ENCODE measurements around the gene KMT5C. TPM values are rescaled to one million over a fixed set of nuclear protein-coding genes. Genes with fewer than 3 reads are reported as not detected.

Gene KMT5C
- total and polyA plus RNA-seq, 8 donors: 4.3 to 27.4 (median 8.9) TPM

DNA sequence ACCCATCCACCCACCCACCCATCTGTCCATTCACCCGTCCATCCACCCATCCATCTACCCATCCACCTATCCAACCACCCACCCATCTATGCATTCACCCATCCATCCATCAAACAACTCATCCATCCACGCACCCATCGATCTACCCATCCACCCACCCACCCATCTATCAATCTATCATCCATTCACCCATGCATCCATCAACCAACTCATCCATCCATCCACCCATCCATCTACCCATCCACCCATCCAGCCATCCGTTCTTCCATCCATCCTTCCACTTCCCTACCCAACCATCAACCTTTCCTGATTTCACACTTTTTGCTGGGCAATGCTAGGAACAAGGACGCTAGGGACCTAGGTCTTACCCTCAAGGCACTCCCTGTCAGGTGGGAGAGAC lies 42.3 kb downstream of the KMT5C start:
- intact Hi-C loops (cut with DNase I): loop anchor here in 1 of 3 donors (10.0 kb wide), 1 partner anchor 87 kb away; no protein-coding TSS in a partner anchor
- no peaks in the 10 kb centered on the region for H3K27me3 ChIP-seq
- WGBS, 2 donors: 97% methylated on average over 5 of the region's 5 CpGs
- no peak overlapping the region for H3K4me3 ChIP-seq
- H3K9me3 ChIP-seq: no peaks in the 10 kb centered on the region
- no peak for FAIRE-seq
- DNase-seq: no peak
- ATAC-seq: no peak
- H3K4me1 ChIP-seq: peaks cover 0 to 13% (median 3%) of the 10 kb centered on the region in 3 donors
- no peak overlapping the region for H3K27ac ChIP-seq
- no peaks in the 10 kb centered on the region for H3K36me3 ChIP-seq
- TF ChIP-seq, protein P1, sequence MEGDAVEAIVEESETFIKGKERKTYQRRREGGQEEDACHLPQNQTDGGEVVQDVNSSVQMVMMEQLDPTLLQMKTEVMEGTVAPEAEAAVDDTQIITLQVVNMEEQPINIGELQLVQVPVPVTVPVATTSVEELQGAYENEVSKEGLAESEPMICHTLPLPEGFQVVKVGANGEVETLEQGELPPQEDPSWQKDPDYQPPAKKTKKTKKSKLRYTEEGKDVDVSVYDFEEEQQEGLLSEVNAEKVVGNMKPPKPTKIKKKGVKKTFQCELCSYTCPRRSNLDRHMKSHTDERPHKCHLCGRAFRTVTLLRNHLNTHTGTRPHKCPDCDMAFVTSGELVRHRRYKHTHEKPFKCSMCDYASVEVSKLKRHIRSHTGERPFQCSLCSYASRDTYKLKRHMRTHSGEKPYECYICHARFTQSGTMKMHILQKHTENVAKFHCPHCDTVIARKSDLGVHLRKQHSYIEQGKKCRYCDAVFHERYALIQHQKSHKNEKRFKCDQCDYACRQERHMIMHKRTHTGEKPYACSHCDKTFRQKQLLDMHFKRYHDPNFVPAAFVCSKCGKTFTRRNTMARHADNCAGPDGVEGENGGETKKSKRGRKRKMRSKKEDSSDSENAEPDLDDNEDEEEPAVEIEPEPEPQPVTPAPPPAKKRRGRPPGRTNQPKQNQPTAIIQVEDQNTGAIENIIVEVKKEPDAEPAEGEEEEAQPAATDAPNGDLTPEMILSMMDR (IDR thresholded peaks at IDR 0.05): no peak

DNA sequence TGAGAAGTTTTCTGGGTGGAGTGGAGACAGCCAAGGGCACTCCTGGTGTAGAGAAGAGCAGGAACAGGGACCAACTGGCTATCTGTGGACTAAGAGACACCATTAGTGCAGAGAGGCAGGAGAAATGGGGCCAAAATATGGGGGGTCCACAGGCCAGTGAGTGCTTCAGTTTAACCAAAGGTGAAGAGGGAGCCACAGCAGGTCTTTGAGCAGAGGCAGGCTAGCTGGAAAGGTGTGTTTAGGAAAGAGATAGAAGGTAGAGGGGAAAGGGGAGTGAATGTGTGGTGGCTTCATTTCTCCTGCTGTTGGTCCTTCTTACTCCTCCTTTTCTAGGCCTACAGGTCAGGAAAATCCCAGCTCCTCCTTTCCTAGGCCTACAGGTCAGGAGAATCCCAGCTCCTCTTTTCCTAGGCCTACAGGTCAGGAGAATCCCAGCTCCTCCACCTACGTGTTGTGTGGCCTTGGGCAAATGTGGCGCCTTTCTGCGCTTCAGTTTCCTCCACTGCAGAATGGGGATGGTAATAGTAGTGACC lies 42.9 kb downstream of the KMT5C start:
- WGBS, 2 donors: 91 to 94% methylated on average over 3 of the region's 3 CpGs
- Histone ChIP-seq H3K4me1 (peaks cover 6 to 19% (median 7%) of the 10 kb centered on the region in 3 donors), H3K9me3 (no peaks in the 10 kb centered on the region), H3K27ac (no peak overlapping the region), H3K4me3 (no peak overlapping the region), H3K27me3 (no peaks in the 10 kb centered on the region), H3K36me3 (peaks cover 0 to 2% (median under 1%) of the 10 kb centered on the region in 3 donors)
- no peak for DNase-seq
- no peak for ATAC-seq
- no peak for FAIRE-seq
- TF ChIP-seq, protein P1 (IDR thresholded peaks at IDR 0.05): no peak
- intact Hi-C loops (cut with DNase I): loop anchor here in 1 of 3 donors (10.0 kb wide), 1 partner anchor 88 kb away; no protein-coding TSS in a partner anchor

DNA sequence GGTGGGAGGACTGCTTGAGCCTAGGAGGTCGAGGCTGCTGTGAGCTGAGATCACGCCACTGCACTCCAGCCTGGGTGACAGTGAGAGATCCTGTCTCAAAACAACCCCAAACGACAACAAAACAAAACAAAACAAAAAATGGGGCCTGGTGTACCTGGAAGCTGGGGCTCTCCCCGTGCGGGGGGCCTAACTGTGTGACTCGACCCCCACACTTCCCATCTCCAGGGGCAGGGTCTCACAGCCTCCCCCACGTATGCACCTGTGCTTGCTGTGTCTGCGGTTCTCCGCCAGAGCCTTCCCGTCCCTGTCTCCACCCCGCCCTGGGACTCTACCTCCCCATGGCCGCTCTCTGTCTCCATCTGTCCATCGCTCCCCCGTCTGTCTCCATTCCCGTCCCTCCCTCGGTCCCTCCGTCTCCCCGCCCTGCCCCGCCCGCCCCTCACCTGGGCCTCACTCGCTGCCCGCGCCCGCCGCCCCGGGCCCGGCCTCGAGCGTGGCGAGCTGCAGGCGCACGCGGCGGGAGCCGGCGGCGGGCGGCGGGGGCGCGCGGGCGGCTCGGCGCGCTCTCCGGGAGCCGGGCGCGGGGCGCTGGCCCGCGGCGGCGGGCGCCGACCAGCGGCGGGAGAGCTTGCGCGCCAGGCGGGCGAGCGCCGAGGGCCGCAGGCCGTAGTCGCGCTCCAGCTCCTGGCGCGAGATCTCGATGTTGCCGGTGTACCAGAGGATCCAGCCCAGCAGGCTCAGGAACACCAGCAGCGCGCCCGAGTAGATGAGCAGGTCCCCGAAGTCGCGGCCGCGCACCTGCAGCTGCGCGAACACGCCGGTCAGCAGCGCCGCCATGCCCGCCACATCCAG lies 43.8 kb downstream of the KMT5C start:
- Histone ChIP-seq H3K36me3 (peaks cover 0 to 10% (median 9%) of the 10 kb centered on the region in 3 donors), H3K4me1 (peaks cover 10 to 28% (median 15%) of the 10 kb centered on the region in 3 donors), H3K27me3 (no peaks in the 10 kb centered on the region), H3K4me3 (peak overlapping the region; percentile 28 to 92 (median 54)), H3K27ac (peak overlapping the region; percentile 74 to 97 (median 90)), H3K9me3 (no peaks in the 10 kb centered on the region)
- TF ChIP-seq, protein P1 (IDR thresholded peaks at IDR 0.05): no peak
- ATAC-seq (peak in 2 of 4 donors; percentile 2 to 22), FAIRE-seq (no peak), DNase-seq (peak in 5 of 6 donors; percentile 46 to 88 (median 71))
- intact Hi-C loops (cut with DNase I): loop anchor here in 1 of 3 donors (10.0 kb wide), 1 partner anchor 89 kb away; no protein-coding TSS in a partner anchor
- WGBS, 2 donors: 4% methylated on average over 85 to 88 of the region's 88 CpGs

DNA sequence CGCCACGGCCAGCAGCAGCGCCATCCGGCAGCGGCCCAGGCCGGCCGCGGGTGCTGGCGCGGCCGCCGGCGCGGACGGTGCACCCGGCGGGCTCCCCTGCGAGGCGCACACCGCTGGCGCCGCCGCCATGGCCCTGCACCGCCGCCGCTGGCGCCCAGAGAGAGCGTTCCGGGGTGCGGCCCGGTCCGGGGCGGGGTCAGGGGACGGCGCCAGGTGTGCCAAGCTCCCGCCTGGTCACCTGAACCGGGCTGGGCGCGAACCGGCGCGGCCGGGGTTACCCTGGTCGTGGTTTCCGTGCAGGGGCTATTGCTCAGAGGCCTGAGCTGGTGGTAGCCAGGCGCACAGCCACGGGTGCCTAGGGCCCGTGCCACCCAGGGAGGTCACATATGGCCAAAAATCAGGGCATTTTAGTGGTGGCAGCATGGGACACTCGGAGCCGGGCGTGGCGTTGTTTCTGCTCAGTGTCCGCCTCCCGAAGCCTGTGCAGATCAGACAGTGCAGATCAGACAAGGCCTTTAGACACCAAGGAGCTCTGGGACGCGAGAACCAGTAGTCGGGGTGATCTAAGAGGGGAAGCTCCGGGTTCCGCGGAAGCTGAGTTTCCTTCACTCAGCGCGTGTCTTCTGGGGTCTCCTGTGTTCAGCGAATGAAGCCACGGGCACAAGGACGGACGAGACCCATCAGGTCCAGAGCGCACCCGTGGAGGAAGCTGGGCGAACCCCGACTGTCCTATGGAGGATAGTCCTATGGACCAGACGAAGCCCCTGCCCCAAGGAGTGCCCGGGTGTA lies 44.6 kb downstream of the KMT5C start, which contains the start of gene TMEM238:
TMEM238 (minus strand) TSS at position 162 of the 789 bp plus-strand sequence; CDS start at position 129, 33 bp downstream.
- FAIRE-seq: no peak
- Histone ChIP-seq H3K27ac (peak within 1 kb of the TSS; percentile 74 to 97 (median 90)), H3K4me3 (peak within 1 kb of the TSS; percentile 28 to 92 (median 54)), H3K36me3 (peaks cover 0 to 12% (median 11%) of the 10 kb centered on the region in 3 donors), H3K27me3 (no peaks in the 10 kb centered on the region), H3K9me3 (no peaks in the 10 kb centered on the region), H3K4me1 (peaks cover 10 to 28% (median 17%) of the 10 kb centered on the region in 3 donors)
- peak; percentile 31 to 53 (median 42) for ATAC-seq
- intact Hi-C loops (cut with DNase I): loop anchor here in 1 of 3 donors (10.0 kb wide), 1 partner anchor 90 kb away; no protein-coding TSS in a partner anchor
- DNase-seq: peak; percentile 70 to 92 (median 80)
- TF ChIP-seq, protein P1 (IDR thresholded peaks at IDR 0.05): no peak
- 10 to 19% methylated on average over 43 to 72 of the region's 72 CpGs for WGBS, 2 donors
